Choroid plexus epithelial cell (primary cell): ENCODE measurements around the gene PSENEN.
A peak's percentile ranks its signal among the peaks of the same experiment; 100 is the strongest.

Source experiments
- DNase-seq: peaks from one replicate; pipeline ENCODE4 v3.0.0-alpha.2; 2010; ENCODE audit warnings: low read depth
- H3K4me3 ChIP-seq: 2 replicates; pipeline ENCODE4 v1.5.1; 2011; ENCODE audit warnings: low read depth, mild to moderate bottlenecking, control low read depth, low read length, moderate library complexity
- CTCF ChIP-seq: conservative IDR thresholded peaks from 2 replicates; pipeline ENCODE4 v1.5.1; 2011; ENCODE audit warnings: low read depth, mild to moderate bottlenecking, control low read depth, inconsistent platforms, low read length, moderate library complexity

PSENEN gene

GRCh38 chr19:35754370-35755130 lies 9.1 kb downstream of the PSENEN start:
- H3K4me3 ChIP-seq = no peak overlapping the region
- DNase-seq = peak; percentile 28
- peak; percentile 1 for TF ChIP-seq CTCF

GRCh38 chr19:35755131-35755549 lies 9.7 kb downstream of the PSENEN start:
- DNase-seq = no peak
- no peak for TF ChIP-seq CTCF
- peak overlapping the region; percentile 82 for H3K4me3 ChIP-seq

GRCh38 chr19:35755550-35756376 lies 10.3 kb downstream of the PSENEN start:
- DNase-seq = peak; percentile 87
- no peak for TF ChIP-seq CTCF
- peak overlapping the region; percentile 82 for H3K4me3 ChIP-seq

GRCh38 chr19:35756377-35757230 lies 11.2 kb downstream of the PSENEN start, which contains the start of gene HSPB6:
Gene HSPB6, minus strand, starts transcription at chr19:35757029. Its CDS starts 21 bp downstream, at chr19:35757008.
- no peak for TF ChIP-seq CTCF
- DNase-seq = peak; percentile 86
- H3K4me3 ChIP-seq = peak within 1 kb of the TSS; percentile 82

- DNase-seq = peak; percentile 99
- no peak for TF ChIP-seq CTCF
- H3K4me3 ChIP-seq = peak overlapping the region; percentile 82
These were observed 11.8 kb downstream of the PSENEN start for GRCh38 chr19:35757231-35757748.

GRCh38 chr19:35757749-35758608 lies 12.5 kb downstream of the PSENEN start, which contains the start of gene PROSER3:
Gene PROSER3, plus strand, starts transcription at chr19:35758176. Its CDS starts 40 bp downstream, at chr19:35758216.
- peak within 1 kb of the TSS; percentile 82 for H3K4me3 ChIP-seq
- DNase-seq = peak; percentile 100
- TF ChIP-seq CTCF = no peak
